SH-SY5Y (cell line): ENCODE data around the gene ZDHHC8.

Source experiments
- GATA2 ChIP-seq: IDR thresholded peaks from 2 replicates; pipeline ENCODE4 v1.6.1; 2011; ENCODE audit warnings: mild to moderate bottlenecking, low read depth, low read length
- GATA3 ChIP-seq: IDR thresholded peaks from 2 replicates; pipeline ENCODE4 v1.6.1; 2011; ENCODE audit warnings: low read depth, mild to moderate bottlenecking, low read length, moderate library complexity

GRCh38 chr22:20145206-20145831 lies 13.7 kb downstream of the ZDHHC8 start:
- TF ChIP-seq GATA3 = no peak
- no peak for TF ChIP-seq GATA2
